BLaER1 treated with 17β-estradiol and CSF1 and Interleukin-3, amounts not matched to agents 10 nM and 100 nM (cell line): ENCODE measurements around the gene TGFB2.

Experiments
- H3K27ac ChIP-seq, 11 experiments: shearing (Covaris generic); formaldehyde crosslinking; 2 replicates each; pipeline ENCODE4 v1.8.1; 2022
- H3K27me3 ChIP-seq, 11 experiments: shearing (Covaris generic); formaldehyde crosslinking; 2 replicates each; pipeline ENCODE4 v1.8.1; 2022
- H3K36me3 ChIP-seq, 11 experiments: shearing (Covaris generic); formaldehyde crosslinking; 2 replicates each; pipeline ENCODE4 v1.8.1; 2022
- H3K4me1 ChIP-seq, 10 experiments: shearing (Covaris generic); formaldehyde crosslinking; 2 replicates each; pipeline ENCODE4 v1.8.1; 2022
- H3K4me2 ChIP-seq, 11 experiments: shearing (Covaris generic); formaldehyde crosslinking; 2 replicates each; pipeline ENCODE4 v1.8.1; 2022
- H3K4me3 ChIP-seq, 10 experiments: shearing (Covaris generic); formaldehyde crosslinking; 2 replicates each; pipeline ENCODE4 v1.8.1; 2022
- H3K9ac ChIP-seq, 11 experiments: shearing (Covaris generic); formaldehyde crosslinking; 2 replicates each; pipeline ENCODE4 v1.8.1; 2022
- H3K9me3 ChIP-seq, 11 experiments: shearing (Covaris generic); formaldehyde crosslinking; replicated peaks in 1 of 11; 2 replicates each; pipeline ENCODE4 v1.8.1; 2022
- H4K20me1 ChIP-seq, 11 experiments: shearing (Covaris generic); formaldehyde crosslinking; 2 replicates each; pipeline ENCODE4 v1.8.1; 2022
- Cebpa-rat ChIP-seq, 11 experiments: shearing (Covaris generic); IDR thresholded peaks; 2 replicates each; pipeline ENCODE4 v1.8.1; 2022

TGFB2 gene

DNA sequence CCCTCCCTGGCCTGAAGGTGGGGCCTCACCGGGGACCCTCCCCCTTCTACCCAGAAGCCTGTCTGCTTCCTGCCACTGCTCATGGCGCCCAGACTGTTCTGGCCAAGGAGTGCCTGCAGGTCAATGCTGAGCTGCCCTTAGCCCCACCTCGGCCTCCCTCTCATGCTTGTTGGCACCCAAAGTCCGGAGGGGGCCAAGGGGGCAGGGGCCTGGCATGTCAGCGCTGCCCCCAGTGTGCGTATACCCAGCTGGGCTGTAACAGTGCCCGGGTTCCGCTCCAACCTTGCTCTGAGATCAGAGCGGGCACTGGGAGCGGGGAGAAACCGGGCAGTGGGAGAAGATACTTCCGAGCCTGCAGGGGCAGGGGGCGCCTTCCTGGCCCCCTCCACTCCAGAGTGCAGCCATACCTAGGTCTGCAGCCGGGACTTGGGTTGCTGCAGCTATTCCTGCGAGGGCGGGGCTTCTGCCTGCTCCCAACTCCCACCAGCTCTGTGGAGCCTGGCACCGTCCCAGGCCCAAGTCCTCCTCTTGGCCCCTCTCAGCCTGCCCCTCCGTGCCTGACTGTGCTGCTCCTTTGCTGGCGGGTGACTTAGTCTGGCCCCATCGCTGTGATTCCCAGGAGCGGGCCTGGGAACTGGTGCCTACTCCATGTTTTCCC, 21.4 kb upstream of the TGFB2 start:
- Histone ChIP-seq H3K27me3 (no peaks in the 10 kb centered on the region), H3K4me2 (no peak overlapping the region), H3K4me1 (no peaks in the 10 kb centered on the region), H3K9me3 (no peaks in the 10 kb centered on the region), H3K4me3 (no peak overlapping the region), H4K20me1 (peaks cover 0 to 44% (median 3%) of the 10 kb centered on the region in 11 experiments; a peak in 8 of 22 replicates), H3K9ac (no peak overlapping the region), H3K27ac (no peak overlapping the region), H3K36me3 (peaks cover 21 to 55% (median 33%) of the 10 kb centered on the region in 11 experiments)
- no peak for TF ChIP-seq Cebpa-rat (IDR thresholded peaks at IDR 0.05)

DNA sequence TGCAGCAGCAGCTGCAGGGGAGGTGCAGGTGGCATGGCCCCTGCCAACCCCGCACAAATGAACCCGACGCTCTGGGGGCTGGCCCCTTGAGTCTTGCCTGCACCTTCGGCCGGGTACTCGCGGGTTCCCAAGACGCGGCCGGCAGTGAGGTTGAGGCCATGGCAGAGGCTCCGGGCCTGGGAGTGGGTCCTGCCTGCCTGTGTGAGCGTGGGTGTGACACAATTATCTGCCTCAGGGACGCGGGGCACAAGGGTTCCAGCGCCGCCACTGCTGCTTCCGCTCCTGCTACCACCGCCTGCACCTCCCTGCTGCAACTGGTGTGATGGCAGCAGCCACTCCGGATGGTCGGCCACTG, 20.9 kb upstream of the TGFB2 start:
- Histone ChIP-seq H4K20me1 (peaks cover 0 to 50% (median 7%) of the 10 kb centered on the region in 11 experiments; a peak in 9 of 22 replicates), H3K9ac (no peak overlapping the region), H3K9me3 (no peaks in the 10 kb centered on the region), H3K4me2 (no peak overlapping the region), H3K4me3 (no peak overlapping the region), H3K27me3 (no peaks in the 10 kb centered on the region), H3K36me3 (peaks cover 21 to 50% (median 28%) of the 10 kb centered on the region in 11 experiments), H3K27ac (no peak overlapping the region), H3K4me1 (no peaks in the 10 kb centered on the region)
- TF ChIP-seq Cebpa-rat (IDR thresholded peaks at IDR 0.05) = no peak

GRCh38 chr1:218328769-218329168, 16.4 kb upstream of the TGFB2 start:
- Histone ChIP-seq H3K4me2 (no peak overlapping the region), H3K27me3 (no peaks in the 10 kb centered on the region), H3K9me3 (no peaks in the 10 kb centered on the region), H3K36me3 (peaks cover 7 to 43% (median 26%) of the 10 kb centered on the region in 11 experiments; a peak in 21 of 22 replicates), H3K9ac (no peak overlapping the region), H3K4me1 (no peaks in the 10 kb centered on the region), H3K4me3 (no peak overlapping the region), H4K20me1 (peaks cover 0 to 36% (median 11%) of the 10 kb centered on the region in 11 experiments; a peak in 11 of 22 replicates), H3K27ac (no peak overlapping the region)
- no peak for TF ChIP-seq Cebpa-rat (IDR thresholded peaks at IDR 0.05)

DNA sequence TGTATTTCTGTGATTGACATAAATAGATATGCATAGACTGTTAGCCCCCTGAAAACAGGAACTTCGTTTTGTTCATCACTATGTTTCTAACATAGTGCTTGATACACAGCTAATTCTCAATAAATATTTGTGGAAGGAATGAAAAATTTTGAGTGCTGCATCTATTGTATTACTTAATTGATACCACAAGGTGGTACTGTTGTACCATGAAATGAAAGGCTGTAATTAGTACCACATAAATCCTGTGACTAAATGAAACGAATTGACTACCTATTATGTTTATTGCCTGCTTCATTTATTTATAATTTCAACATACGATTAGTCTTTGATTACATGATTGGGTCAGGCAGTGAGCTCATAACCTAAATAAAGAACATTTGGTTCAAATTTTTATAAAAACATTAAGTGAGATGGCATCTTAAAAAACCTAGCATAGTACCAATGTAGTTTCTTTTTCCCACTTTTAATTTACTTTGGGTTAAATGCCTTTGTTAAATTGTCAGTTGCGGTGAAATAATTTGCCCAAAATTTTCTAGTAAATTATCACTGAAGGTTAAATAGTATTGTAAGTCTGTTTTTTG, 15.0 kb upstream of the TGFB2 start:
- H3K27ac ChIP-seq = no peak overlapping the region
- H3K4me2 ChIP-seq = no peak overlapping the region

DNA sequence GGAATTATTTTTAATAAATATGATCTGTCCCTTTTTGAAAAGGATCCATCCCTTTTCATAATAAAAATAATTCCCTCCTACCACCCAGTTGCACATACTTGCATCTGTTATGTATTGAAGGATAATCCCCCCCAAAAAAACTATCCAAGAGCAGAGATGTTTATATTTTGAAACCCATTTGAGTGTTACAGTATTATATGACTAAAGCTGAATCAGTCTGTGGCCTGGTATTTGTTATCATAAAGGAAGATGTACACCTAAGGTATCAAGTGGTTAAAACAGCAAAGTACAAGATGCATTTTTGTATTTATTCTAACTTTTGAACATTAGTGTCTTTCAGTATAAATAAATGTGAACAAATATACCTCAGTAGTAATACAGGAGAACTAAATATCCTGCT, 12.7 kb upstream of the TGFB2 start:
- H3K4me3 ChIP-seq = no peak overlapping the region
- no peaks in the 10 kb centered on the region for H3K9me3 ChIP-seq
- peaks cover 0 to 27% (median 10%) of the 10 kb centered on the region in 11 experiments; a peak in 9 of 22 replicates for H3K36me3 ChIP-seq
- no peak overlapping the region for H3K9ac ChIP-seq
- H3K4me1 ChIP-seq = no peaks in the 10 kb centered on the region
- TF ChIP-seq Cebpa-rat (IDR thresholded peaks at IDR 0.05) = no peak
- no peaks in the 10 kb centered on the region for H3K27me3 ChIP-seq
- peaks cover 0 to 20% (median 4%) of the 10 kb centered on the region in 11 experiments; a peak in 9 of 22 replicates for H4K20me1 ChIP-seq
- no peak overlapping the region for H3K4me2 ChIP-seq
- H3K27ac ChIP-seq = no peak overlapping the region

More for the DNA sequence above, 15.0 kb upstream of the TGFB2 start:
- H3K4me1 ChIP-seq = no peaks in the 10 kb centered on the region
- no peak for TF ChIP-seq Cebpa-rat (IDR thresholded peaks at IDR 0.05)
- no peaks in the 10 kb centered on the region for H3K27me3 ChIP-seq
- H4K20me1 ChIP-seq = peaks cover 0 to 22% (median 8%) of the 10 kb centered on the region in 11 experiments; a peak in 9 of 22 replicates
- no peaks in the 10 kb centered on the region for H3K9me3 ChIP-seq
- H3K4me3 ChIP-seq = no peak overlapping the region
- H3K36me3 ChIP-seq = peaks cover 0 to 31% (median 15%) of the 10 kb centered on the region in 11 experiments; a peak in 9 of 22 replicates
- no peak overlapping the region for H3K9ac ChIP-seq

DNA sequence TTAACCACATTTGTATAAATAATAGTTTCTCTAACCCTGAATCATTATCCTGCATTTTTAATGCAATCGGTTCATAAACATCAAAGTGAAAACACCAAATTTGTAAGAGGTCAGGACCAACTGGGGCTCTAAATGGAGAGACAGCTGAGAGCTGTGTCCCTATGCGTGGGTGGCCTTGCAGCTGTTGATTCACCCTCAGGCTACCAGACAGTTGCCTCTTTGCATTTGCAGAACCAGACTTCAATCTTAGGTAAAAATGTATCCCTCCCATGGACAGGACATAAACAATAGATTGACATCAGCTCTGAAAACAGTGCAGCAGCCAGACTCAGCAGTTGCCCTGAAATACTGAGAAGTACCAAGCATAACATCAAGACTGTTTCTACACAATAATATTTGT, 8.8 kb upstream of the TGFB2 start:
- TF ChIP-seq Cebpa-rat (IDR thresholded peaks at IDR 0.05) = no peak
- no peak overlapping the region for H3K9ac ChIP-seq
- peaks cover 0 to 4% (median 0%) of the 10 kb centered on the region in 11 experiments; a peak in 2 of 22 replicates for H3K27me3 ChIP-seq
- no peak overlapping the region for H3K4me2 ChIP-seq
- no peaks in the 10 kb centered on the region for H3K9me3 ChIP-seq
- H3K4me1 ChIP-seq = no peaks in the 10 kb centered on the region
- H3K4me3 ChIP-seq = no peak overlapping the region
- H3K27ac ChIP-seq = no peak overlapping the region
- peaks cover 0 to 8% (median 0%) of the 10 kb centered on the region in 11 experiments; a peak in 2 of 22 replicates for H4K20me1 ChIP-seq
- H3K36me3 ChIP-seq = peaks cover 0 to 20% (median 10%) of the 10 kb centered on the region in 11 experiments; a peak in 9 of 22 replicates

GRCh38 chr1:218339267-218339831, 5.8 kb upstream of the TGFB2 start:
- no peak for TF ChIP-seq Cebpa-rat (IDR thresholded peaks at IDR 0.05)
- Histone ChIP-seq H4K20me1 (peaks cover 0 to 8% (median 0%) of the 10 kb centered on the region in 11 experiments; a peak in 2 of 22 replicates), H3K9me3 (no peaks in the 10 kb centered on the region), H3K27me3 (peaks cover 19 to 29% (median 24%) of the 10 kb centered on the region in 11 experiments), H3K4me1 (no peaks in the 10 kb centered on the region), H3K4me2 (no peak overlapping the region), H3K36me3 (peaks cover 0 to 7% (median 0%) of the 10 kb centered on the region in 11 experiments; a peak in 2 of 22 replicates), H3K4me3 (no peak overlapping the region), H3K9ac (no peak overlapping the region), H3K27ac (no peak overlapping the region)

GRCh38 chr1:218341325-218341724, 3.8 kb upstream of the TGFB2 start:
- H3K27me3 ChIP-seq = peaks cover 39 to 49% (median 44%) of the 10 kb centered on the region in 11 experiments
- H3K36me3 ChIP-seq = peaks cover 0 to 2% (median 0%) of the 10 kb centered on the region in 11 experiments; a peak in 1 of 22 replicates
- no peaks in the 10 kb centered on the region for H3K9me3 ChIP-seq
- H3K4me1 ChIP-seq = peaks cover 15 to 19% (median 18%) of the 10 kb centered on the region in 10 experiments
- no peak for TF ChIP-seq Cebpa-rat (IDR thresholded peaks at IDR 0.05)
- peaks cover 0 to 26% (median 18%) of the 10 kb centered on the region in 11 experiments; a peak in 15 of 22 replicates for H4K20me1 ChIP-seq
- H3K27ac ChIP-seq = no peak overlapping the region
- no peak overlapping the region for H3K4me2 ChIP-seq
- no peak overlapping the region for H3K4me3 ChIP-seq
- no peak overlapping the region for H3K9ac ChIP-seq

- Histone ChIP-seq H3K4me3 (no peak overlapping the region), H3K36me3 (no peaks in the 10 kb centered on the region), H3K27ac (no peak overlapping the region), H3K9ac (no peak overlapping the region), H3K9me3 (no peaks in the 10 kb centered on the region), H3K4me2 (no peak overlapping the region), H3K4me1 (peaks cover 22 to 27% (median 26%) of the 10 kb centered on the region in 10 experiments), H3K27me3 (peaks cover 46 to 57% (median 52%) of the 10 kb centered on the region in 11 experiments), H4K20me1 (peaks cover 0 to 34% (median 25%) of the 10 kb centered on the region in 11 experiments; a peak in 15 of 22 replicates)
- TF ChIP-seq Cebpa-rat (IDR thresholded peaks at IDR 0.05) = no peak
Measured at GRCh38 chr1:218342091-218342490, 3.0 kb upstream of the TGFB2 start.
